DOHH2 (cell line): ENCODE data around the gene JPH2.
A peak's percentile ranks its signal among the peaks of the same experiment; 100 is the strongest.

Experiments used
- H3F3A ChIP-seq: fragments of 200-600 bp; sonication (generic), shearing (Covaris generic); 2 replicates; pipeline ENCODE4 v1.6.0; 2016; ENCODE audit warnings: antibody characterized with exemption, mild to moderate bottlenecking; ENCODE audit not compliant: control insufficient read depth, insufficient read depth
- H3K27ac ChIP-seq: fragments of 200-600 bp; sonication (generic); 2 replicates; pipeline ENCODE4 v1.5.1; 2014; ENCODE audit warnings: low read depth, mild to moderate bottlenecking, low read length, moderate library complexity
- H3K27me3 ChIP-seq: fragments of 200-600 bp; sonication (generic); 2 replicates; pipeline ENCODE4 v1.6.1; 2014; ENCODE audit warnings: mild to moderate bottlenecking, low read length, mixed read lengths; ENCODE audit not compliant: control insufficient read depth
- H3K36me3 ChIP-seq: fragments of 200-600 bp; sonication (generic); 2 replicates; pipeline ENCODE4 v1.6.1; 2014; ENCODE audit warnings: mild to moderate bottlenecking, low read length, moderate library complexity, mixed read lengths; ENCODE audit not compliant: control insufficient read depth
- H3K4me1 ChIP-seq: fragments of 200-600 bp; sonication (generic); 2 replicates; pipeline ENCODE4 v1.6.1; 2014; ENCODE audit warnings: mild to moderate bottlenecking, low read length, mixed read lengths; ENCODE audit not compliant: control insufficient read depth
- H3K4me2 ChIP-seq: fragments of 200-600 bp; sonication (generic); 2 replicates; pipeline ENCODE4 v1.6.0; 2014; ENCODE audit warnings: mild to moderate bottlenecking, low read length, moderate library complexity
- H3K4me3 ChIP-seq: fragments of 200-600 bp; sonication (generic); 2 replicates; pipeline ENCODE4 v1.5.1; 2014; ENCODE audit warnings: mild to moderate bottlenecking, low read length, mixed read lengths
- H3K79me2 ChIP-seq: fragments of 200-600 bp; sonication (generic); 2 replicates; pipeline ENCODE4 v1.6.1; 2014; ENCODE audit warnings: mild to moderate bottlenecking, low read length, mixed read lengths; ENCODE audit not compliant: control insufficient read depth
- H3K9me2 ChIP-seq: fragments of 200-600 bp; sonication (generic); replicated peaks from 2 replicates; pipeline ENCODE4 v1.6.1; 2014; ENCODE audit warnings: mild to moderate bottlenecking, low read length, mixed read lengths; ENCODE audit not compliant: control insufficient read depth
- H3K9me3 ChIP-seq: fragments of 200-600 bp; sonication (generic); 2 replicates; pipeline ENCODE4 v1.6.1; 2014; ENCODE audit warnings: antibody characterized with exemption, low read length, mixed read lengths; ENCODE audit not compliant: control insufficient read depth, insufficient read depth
- H4K20me1 ChIP-seq: fragments of 200-600 bp; sonication (generic); 2 replicates; pipeline ENCODE4 v1.6.0; 2014; ENCODE audit warnings: low read depth, mild to moderate bottlenecking, antibody characterized with exemption, low read length, moderate library complexity; ENCODE audit not compliant: control insufficient read depth, insufficient read depth
- CTCF ChIP-seq: fragments of 200-600 bp; sonication (generic); IDR thresholded peaks from one replicate; pipeline ENCODE4 v1.5.1; 2014; ENCODE audit warnings: antibody characterized with exemption, mild to moderate bottlenecking, low read depth, low read length; ENCODE audit not compliant: poor library complexity, severe bottlenecking
- EZH2phosphoT487 ChIP-seq: fragments of 200-600 bp; sonication (generic); IDR thresholded peaks from 2 replicates; pipeline ENCODE4 v1.6.1; 2017; ENCODE audit warnings: borderline replicate concordance, mild to moderate bottlenecking, antibody characterized with exemption, low read length, moderate library complexity, mixed read lengths

The JPH2 gene

DNA sequence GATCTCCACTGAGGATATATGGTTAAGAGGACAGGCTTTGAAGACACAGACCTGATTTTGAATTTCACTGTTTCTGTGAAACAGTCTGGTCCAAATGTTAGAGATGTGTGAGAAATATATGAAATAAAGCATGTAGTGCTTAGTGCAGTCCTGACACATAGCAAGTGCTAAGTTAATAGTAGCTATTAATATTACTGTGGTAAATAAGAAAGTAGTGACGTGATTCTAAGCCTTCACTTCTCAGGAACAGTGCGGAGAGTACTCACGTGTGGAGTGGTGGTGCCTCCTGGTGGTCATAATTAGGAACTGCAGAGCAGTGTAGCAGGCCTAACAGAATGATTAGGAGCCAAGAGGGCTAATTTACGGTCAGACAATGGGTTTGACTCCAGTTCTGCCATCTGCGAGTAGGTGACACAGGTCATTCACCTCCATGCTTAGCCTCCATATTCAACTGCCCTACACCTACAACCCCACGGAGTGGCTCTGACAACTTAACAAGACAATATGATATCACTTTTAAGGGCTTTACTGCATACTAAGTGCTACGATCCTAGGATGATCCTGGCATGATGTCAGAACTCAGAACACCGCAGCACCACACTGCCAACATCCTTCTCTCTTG is 106.2 kb downstream of the JPH2 start:
- Histone ChIP-seq H3K9me3 (no peaks in the 10 kb centered on the region), H3K4me1 (no peaks in the 10 kb centered on the region), H3K27me3 (no peaks in the 10 kb centered on the region), H3K27ac (no peak overlapping the region), H3K4me3 (no peak overlapping the region), H3K79me2 (no peaks in the 10 kb centered on the region), H3K36me3 (no peaks in the 10 kb centered on the region), H3K9me2 (no peaks in the 10 kb centered on the region), H3F3A (no peaks in the 10 kb centered on the region), H3K4me2 (no peak overlapping the region), H4K20me1 (no peaks in the 10 kb centered on the region)
- TF ChIP-seq EZH2phosphoT487 (no peak), CTCF (peak; percentile 94)

DNA sequence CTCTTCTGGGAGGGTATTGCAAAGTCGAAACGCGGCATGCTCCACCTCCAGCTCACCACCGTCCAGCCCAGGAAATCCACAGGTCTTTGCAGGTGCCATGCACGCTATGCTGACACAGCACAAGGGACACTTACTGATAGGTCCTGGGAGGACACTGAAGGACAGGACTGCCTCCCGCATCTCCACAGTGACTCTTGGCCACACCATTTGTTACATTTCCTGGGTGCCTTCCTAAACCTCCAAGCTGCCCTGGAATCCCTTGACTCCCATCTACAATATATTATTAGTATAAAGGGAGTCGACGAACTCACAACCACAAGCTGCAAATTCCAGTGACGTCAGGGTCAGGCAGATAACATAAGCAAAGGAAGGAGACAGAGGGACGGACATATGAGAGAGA is 106.9 kb downstream of the JPH2 start:
- Histone ChIP-seq H3K4me3 (no peak overlapping the region), H3K27me3 (no peaks in the 10 kb centered on the region), H3K79me2 (no peaks in the 10 kb centered on the region), H3K27ac (no peak overlapping the region), H3K4me2 (no peak overlapping the region), H4K20me1 (no peaks in the 10 kb centered on the region), H3K9me2 (no peaks in the 10 kb centered on the region), H3K4me1 (no peaks in the 10 kb centered on the region), H3F3A (no peaks in the 10 kb centered on the region), H3K36me3 (no peaks in the 10 kb centered on the region), H3K9me3 (no peaks in the 10 kb centered on the region)
- no peak for TF ChIP-seq EZH2phosphoT487
- no peak for TF ChIP-seq CTCF

DNA sequence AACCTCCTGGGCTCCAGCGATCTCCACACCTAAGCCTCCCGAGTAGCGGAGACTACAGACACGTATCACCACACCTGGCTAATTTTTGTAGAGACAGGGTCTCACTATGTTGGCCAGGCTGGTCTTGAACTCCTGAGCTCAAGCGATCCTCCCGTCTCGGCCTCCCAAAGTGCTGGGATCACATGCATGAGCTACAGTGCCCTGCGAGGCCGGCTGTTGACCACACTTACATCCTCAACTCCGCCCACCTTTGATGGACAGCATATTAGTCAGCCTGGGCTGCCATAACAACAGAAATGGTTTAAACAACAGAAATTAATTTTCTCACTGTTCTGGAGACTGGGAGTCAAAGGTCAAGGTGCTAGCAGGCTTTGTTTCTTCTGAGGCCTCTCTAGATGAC is 107.7 kb downstream of the JPH2 start:
- Histone ChIP-seq H3K36me3 (no peaks in the 10 kb centered on the region), H3K4me2 (no peak overlapping the region), H3K9me3 (no peaks in the 10 kb centered on the region), H3K27me3 (no peaks in the 10 kb centered on the region), H3K27ac (no peak overlapping the region), H3K9me2 (no peaks in the 10 kb centered on the region), H3F3A (no peaks in the 10 kb centered on the region), H3K79me2 (no peaks in the 10 kb centered on the region), H3K4me1 (no peaks in the 10 kb centered on the region), H4K20me1 (no peaks in the 10 kb centered on the region), H3K4me3 (no peak overlapping the region)
- TF ChIP-seq CTCF (no peak), EZH2phosphoT487 (no peak)
